GM23248 (cell line): ENCODE measurements around the gene ACTL6B. TPM values are rescaled to one million over a fixed set of nuclear protein-coding genes. Genes with fewer than 3 reads are reported as not detected.

ENCODE experiments used
- DNase-seq: peaks from one replicate; pipeline ENCODE4 v3.0.0-alpha.2; 2015
- H2AFZ ChIP-seq: fragments of 200-600 bp; sonication (generic); 2 replicates; pipeline ENCODE4 v1.6.1; 2016; ENCODE audit warnings: antibody characterized with exemption
- H3F3A ChIP-seq: fragments of 200-600 bp; sonication (generic); 2 replicates; pipeline ENCODE4 v1.6.1; 2016; ENCODE audit warnings: mild to moderate bottlenecking, antibody characterized with exemption, mixed run types; ENCODE audit not compliant: insufficient read depth
- H3K27ac ChIP-seq: fragments of 200-600 bp; sonication (generic); 2 replicates; pipeline ENCODE4 v1.5.1; 2016; ENCODE audit warnings: mild to moderate bottlenecking
- H3K27me3 ChIP-seq: fragments of 200-600 bp; sonication (generic); replicated peaks from 2 replicates; pipeline ENCODE4 v1.6.1; 2016; ENCODE audit warnings: mild to moderate bottlenecking; ENCODE audit not compliant: insufficient read depth
- H3K36me3 ChIP-seq: fragments of 200-600 bp; sonication (generic); 2 replicates; pipeline ENCODE4 v1.6.1; 2016; ENCODE audit warnings: low read depth, mild to moderate bottlenecking
- H3K4me1 ChIP-seq: fragments of 200-600 bp; sonication (generic); 2 replicates; pipeline ENCODE4 v1.6.1; 2016; ENCODE audit warnings: mild to moderate bottlenecking; ENCODE audit not compliant: insufficient read depth
- H3K4me2 ChIP-seq: fragments of 200-600 bp; sonication (generic); one replicate; pipeline ENCODE4 v1.6.1; 2016; ENCODE audit warnings: mild to moderate bottlenecking; ENCODE audit not compliant: unreplicated experiment
- H3K4me3 ChIP-seq: fragments of 200-600 bp; sonication (generic); 2 replicates; pipeline ENCODE4 v1.5.1; 2016; ENCODE audit warnings: mild to moderate bottlenecking
- H3K79me2 ChIP-seq: fragments of 200-600 bp; sonication (generic); 2 replicates; pipeline ENCODE4 v1.6.1; 2016; ENCODE audit warnings: mild to moderate bottlenecking; ENCODE audit not compliant: insufficient read depth
- H3K9ac ChIP-seq: fragments of 200-600 bp; sonication (generic); 2 replicates; pipeline ENCODE4 v1.6.1; 2016; ENCODE audit warnings: mild to moderate bottlenecking
- H3K9me2 ChIP-seq: fragments of 200-600 bp; sonication (generic); 2 replicates; pipeline ENCODE4 v1.6.1; 2016; ENCODE audit warnings: mixed run types, mild to moderate bottlenecking, moderate library complexity; ENCODE audit not compliant: insufficient read depth
- H3K9me3 ChIP-seq: fragments of 200-600 bp; sonication (generic); one replicate; pipeline ENCODE4 v1.6.1; 2017; ENCODE audit warnings: low read depth
- H4K20me1 ChIP-seq: fragments of 200-600 bp; sonication (generic); 2 replicates; pipeline ENCODE4 v1.6.0; 2016; ENCODE audit not compliant: insufficient read depth
- EZH2 ChIP-seq: fragments of 200-600 bp; sonication (generic); IDR thresholded peaks from 2 replicates; pipeline ENCODE4 v1.6.1; 2018; ENCODE audit warnings: antibody characterized with exemption, mild to moderate bottlenecking; ENCODE audit not compliant: insufficient read depth, poor library complexity, severe bottlenecking
- EZH2phosphoT487 ChIP-seq: fragments of 200-600 bp; sonication (generic); IDR thresholded peaks from 2 replicates; pipeline ENCODE4 v1.6.1; 2018; ENCODE audit warnings: antibody characterized with exemption, moderate library complexity, mild to moderate bottlenecking, low read depth; ENCODE audit not compliant: insufficient read depth
- WGBS, 2 experiments: methylation state at CpG; one replicate each; pipeline ENCODE4 v1.1.6; 2015 to 2017; ENCODE audit warnings: low lambda C conversion rate in 2 of 2, low coverage in 1 of 2; ENCODE audit errors: missing lambda C conversion rate in 2 of 2; 5-methylcytosine and 5-hydroxymethylcytosine counted together
- in situ Hi-C: fragments of 300-500 bp; cut with MboI; formaldehyde crosslinking; loops from 2 replicates; pipeline ENCODE4 v1.15.0; 2020
- polyA plus RNA-seq: library from polyadenylated mRNA; unstranded; fragments of >200 nt; fragmentation: Nextera tagmentation; extraction: Ambion mirVana; gene quantifications from 2 replicates; pipeline ENCODE4 v1.2.1, GENCODE V29; 2016
- total RNA-seq: library from RNA; depleted of rRNA; stranded (reverse); fragments of >200 nt; shearing (Covaris generic); gene quantifications from 2 replicates; pipeline ENCODE4 v1.2.3, GENCODE V29; 2014

The ACTL6B gene
- total and polyA plus RNA-seq, 2 experiments from 2014 or later = not detected

DNA sequence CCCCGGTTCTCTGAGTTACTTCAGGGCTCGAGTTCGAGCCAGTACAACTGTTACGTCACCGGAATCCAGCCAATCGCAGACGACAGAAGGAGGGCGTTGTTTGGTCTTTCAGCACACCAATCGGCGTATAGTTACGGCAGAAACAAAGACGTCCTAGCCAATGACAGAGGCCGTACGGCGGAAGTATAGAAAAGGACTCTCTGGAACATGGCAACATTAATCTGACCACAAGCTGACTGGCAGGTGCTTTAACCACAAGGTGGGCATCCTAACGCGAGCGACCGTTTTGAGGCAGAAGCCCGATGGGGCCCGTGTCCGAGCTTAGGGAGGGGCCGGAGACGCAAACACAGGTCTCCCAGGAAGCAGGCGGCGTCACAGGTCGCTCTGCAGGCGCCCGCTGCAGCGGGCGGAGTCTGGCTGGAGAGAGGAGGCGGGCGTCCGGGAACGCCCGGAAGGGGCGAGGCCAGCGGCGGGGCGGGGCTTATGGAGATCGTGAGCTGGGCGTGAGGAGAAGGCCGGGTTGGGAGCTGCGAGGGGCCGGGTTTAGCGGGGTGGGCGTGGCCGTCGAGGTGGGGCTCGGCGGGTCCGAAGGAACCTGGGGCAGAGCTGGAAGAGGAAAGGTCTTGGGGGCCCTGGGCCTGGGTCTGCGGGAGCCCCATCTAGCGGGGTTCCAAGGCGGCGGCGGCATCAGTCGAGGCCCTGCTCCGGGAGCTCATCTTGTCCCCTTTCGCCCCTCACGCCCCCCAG, 44.1 kb downstream of the ACTL6B start, which contains the start of gene MOSPD3:
TSS of gene MOSPD3 (plus strand) at position 558 of the 747 bp plus-strand sequence. CDS start 252 bp downstream, outside the sequence.
- 1 to 3% methylated on average over 37 to 56 of the region's 61 CpGs for WGBS, 2 experiments
- Histone ChIP-seq H2AFZ (peak within 1 kb of the TSS; percentile 89), H3K27me3 (no peaks in the 10 kb centered on the region), H3K9me3 (no peaks in the 10 kb centered on the region), H3F3A (peaks cover 17% of the 10 kb centered on the region), H3K9me2 (no peaks in the 10 kb centered on the region), H3K9ac (peak within 1 kb of the TSS; percentile 76), H4K20me1 (no peaks in the 10 kb centered on the region), H3K4me2 (peak within 1 kb of the TSS; percentile 77), H3K36me3 (no peaks in the 10 kb centered on the region), H3K27ac (peak within 1 kb of the TSS; percentile 81), H3K4me3 (peak within 1 kb of the TSS; percentile 89), H3K79me2 (no peaks in the 10 kb centered on the region), H3K4me1 (no peaks in the 10 kb centered on the region)
- peak; percentile 100 for DNase-seq
- TF ChIP-seq EZH2 = no peak
- in situ Hi-C loops = no loop called here

DNA sequence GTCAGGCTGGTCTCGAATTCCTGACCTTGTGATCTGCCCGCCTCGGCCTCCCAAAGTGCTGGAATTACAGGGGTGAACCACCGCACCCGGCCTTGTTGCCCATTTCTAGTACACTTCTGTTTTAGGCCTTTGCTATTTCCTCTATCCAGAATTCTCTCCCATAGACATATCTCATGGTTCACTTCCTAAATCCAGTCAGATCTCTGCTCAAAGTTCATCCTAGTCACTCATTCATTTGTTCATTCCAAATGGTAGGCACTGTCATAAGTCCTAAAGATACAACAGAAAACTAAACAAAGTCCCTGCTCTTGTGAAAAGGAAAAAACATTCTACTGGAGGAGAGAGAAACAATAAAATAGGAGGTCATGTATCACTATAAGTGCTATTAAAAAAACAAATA, 46.3 kb downstream of the ACTL6B start:
- H3K4me1 ChIP-seq = no peaks in the 10 kb centered on the region
- no peak overlapping the region for H3K27ac ChIP-seq

DNA sequence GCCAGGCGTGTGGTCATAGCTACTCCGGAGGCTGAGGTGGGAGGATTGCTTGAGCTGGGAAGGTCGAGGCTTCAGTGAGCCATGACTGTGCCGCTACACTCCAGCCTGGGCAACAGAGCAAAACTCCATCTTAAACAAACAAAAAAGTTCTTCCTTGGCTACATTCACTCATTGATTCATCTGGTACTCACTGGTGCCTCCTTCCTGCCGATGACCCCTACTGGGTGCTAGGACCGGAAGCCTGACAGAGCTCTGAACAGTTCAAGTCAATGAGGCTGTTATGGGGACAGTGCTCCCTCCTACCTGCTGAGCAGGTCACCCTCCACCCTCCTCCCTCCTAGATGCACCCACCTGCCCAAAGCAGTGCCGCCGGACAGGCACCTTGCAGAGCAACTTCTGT, 49.1 kb downstream of the ACTL6B start:
- H3F3A ChIP-seq = peaks cover 29% of the 10 kb centered on the region
- H3K27me3 ChIP-seq = no peaks in the 10 kb centered on the region
- H3K36me3 ChIP-seq = peaks cover 3% of the 10 kb centered on the region; the same call in 1 of the 2 replicates
- H3K4me3 ChIP-seq = no peak overlapping the region
- H3K9me3 ChIP-seq = no peaks in the 10 kb centered on the region
- TF ChIP-seq EZH2 = no peak
- no peak for TF ChIP-seq EZH2phosphoT487
- H3K9me2 ChIP-seq = no peaks in the 10 kb centered on the region
- H3K4me2 ChIP-seq = no peak overlapping the region
- peak; percentile 46 for DNase-seq
- 70 to 90% methylated on average over 8 of the region's 8 CpGs for WGBS, 2 experiments
- in situ Hi-C loops = no loop called here
- no peak overlapping the region for H3K27ac ChIP-seq
- H4K20me1 ChIP-seq = no peaks in the 10 kb centered on the region
- no peak overlapping the region for H2AFZ ChIP-seq
- no peak overlapping the region for H3K9ac ChIP-seq
- H3K4me1 ChIP-seq = no peaks in the 10 kb centered on the region
- H3K79me2 ChIP-seq = 0 out of 2 replicates have a peak, but pooled peaks cover 6% of the 10 kb centered on the region

More for the DNA sequence above, 46.3 kb downstream of the ACTL6B start:
- H3K27me3 ChIP-seq = no peaks in the 10 kb centered on the region
- 86 to 87% methylated on average over 5 of the region's 5 CpGs for WGBS, 2 experiments
- H3K36me3 ChIP-seq = peaks cover 3% of the 10 kb centered on the region; the same call in 1 of the 2 replicates
- H3F3A ChIP-seq = peaks cover 29% of the 10 kb centered on the region
- H3K9me3 ChIP-seq = no peaks in the 10 kb centered on the region
- no peak overlapping the region for H3K4me2 ChIP-seq
- no peak overlapping the region for H3K9ac ChIP-seq
- in situ Hi-C loops = no loop called here
- TF ChIP-seq EZH2 (no peak), EZH2phosphoT487 (no peak)
- no peaks in the 10 kb centered on the region for H3K9me2 ChIP-seq
- no peaks in the 10 kb centered on the region for H3K79me2 ChIP-seq
- DNase-seq = no peak
- H2AFZ ChIP-seq = no peak overlapping the region
- H3K4me3 ChIP-seq = no peak overlapping the region
- no peaks in the 10 kb centered on the region for H4K20me1 ChIP-seq

DNA sequence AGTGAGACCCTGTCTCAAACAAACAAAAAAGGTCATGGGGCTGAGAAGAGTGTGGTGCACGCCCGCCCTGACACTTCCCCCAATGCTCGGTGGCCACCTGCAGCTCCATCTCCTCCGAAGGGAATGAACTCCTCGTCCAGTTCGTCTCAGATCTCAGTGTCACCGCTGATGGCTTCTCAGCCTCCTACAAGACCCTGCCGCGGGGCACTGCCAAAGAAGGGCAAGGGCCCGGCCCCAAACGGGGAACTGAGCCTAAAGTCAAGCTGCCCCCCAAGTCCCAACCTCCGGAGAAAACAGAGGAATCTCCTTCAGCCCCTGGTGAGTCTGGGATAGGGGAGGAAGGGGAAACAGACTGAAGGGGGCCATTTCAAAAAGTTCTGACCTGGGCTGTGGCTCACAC, 49.9 kb downstream of the ACTL6B start:
- H2AFZ ChIP-seq = no peak overlapping the region
- TF ChIP-seq EZH2 (no peak), EZH2phosphoT487 (no peak)

More for the DNA sequence above, 49.9 kb downstream of the ACTL6B start:
- no peak overlapping the region for H3K9ac ChIP-seq
- peaks cover 3% of the 10 kb centered on the region; the same call in 1 of the 2 replicates for H3K36me3 ChIP-seq
- no peak overlapping the region for H3K27ac ChIP-seq
- in situ Hi-C loops = no loop called here
- no peaks in the 10 kb centered on the region for H3K27me3 ChIP-seq
- H3K4me3 ChIP-seq = no peak overlapping the region
- no peaks in the 10 kb centered on the region for H4K20me1 ChIP-seq
- H3K4me2 ChIP-seq = no peak overlapping the region
- 0 out of 2 replicates have a peak, but pooled peaks cover 6% of the 10 kb centered on the region for H3K79me2 ChIP-seq
- DNase-seq = no peak
- H3F3A ChIP-seq = peaks cover 29% of the 10 kb centered on the region
- 94 to 96% methylated on average over 11 to 12 of the region's 12 CpGs for WGBS, 2 experiments
- H3K9me2 ChIP-seq = no peaks in the 10 kb centered on the region
- H3K4me1 ChIP-seq = no peaks in the 10 kb centered on the region
- H3K9me3 ChIP-seq = no peaks in the 10 kb centered on the region
